GM19397 (cell line): Measurements from ENCODE around the gene IL20RB.
"Not testable (repeated sequence)": the region's sequence is repeated elsewhere in the genome, so short reads cannot be mapped to it uniquely, and the experiment has no call there.

Experiments
- ATAC-seq: cut with Tn5 transposase; IDR thresholded peaks from one replicate; pipeline ENCODE4 v1.9.1; 2021; ENCODE audit warnings: mild to moderate bottlenecking, moderate library complexity; ENCODE audit not compliant: unreplicated experiment

The IL20RB gene

GRCh38 chr3:136943436-136943835, 14.3 kb upstream of the IL20RB start:
- no peak for ATAC-seq

- ATAC-seq, result no peak
Measured at GRCh38 chr3:136946978-136947377, 10.8 kb upstream of the IL20RB start.

GRCh38 chr3:136947477-136947876, 10.3 kb upstream of the IL20RB start:
- no peak for ATAC-seq

- ATAC-seq, result no peak
Measured at GRCh38 chr3:136949146-136949545, 8.6 kb upstream of the IL20RB start.

- ATAC-seq, result no peak
Measured at GRCh38 chr3:136949708-136950107, 8.1 kb upstream of the IL20RB start.

- ATAC-seq, result no peak
Measured at GRCh38 chr3:136950623-136951022, 7.2 kb upstream of the IL20RB start.

GRCh38 chr3:136952292-136952691, 5.5 kb upstream of the IL20RB start:
- ATAC-seq, result no peak

- ATAC-seq, result no peak
Measured at GRCh38 chr3:136954251-136954650, 3.5 kb upstream of the IL20RB start.

GRCh38 chr3:136954980-136955780, 2.6 kb upstream of the IL20RB start:
- ATAC-seq, result no peak

- ATAC-seq, result no peak
Measured at GRCh38 chr3:136955813-136956212, 2.0 kb upstream of the IL20RB start.

- no peak for ATAC-seq
Measured at GRCh38 chr3:136956971-136957370, 812 bp upstream of the IL20RB start.

- ATAC-seq, result no peak
Measured at GRCh38 chr3:136958939-136959338, 1.2 kb downstream of the IL20RB start.

- ATAC-seq, result no peak
Measured at GRCh38 chr3:136959599-136959998, 1.8 kb downstream of the IL20RB start.

GRCh38 chr3:136960838-136961836, 3.4 kb downstream of the IL20RB start:
- ATAC-seq, result no peak

- no peak for ATAC-seq
Measured at GRCh38 chr3:136962927-136963326, 5.1 kb downstream of the IL20RB start.

- ATAC-seq, result not testable (repeated sequence)
Measured at GRCh38 chr3:136969539-136969938, 11.8 kb downstream of the IL20RB start.

GRCh38 chr3:136973352-136973751, 15.6 kb downstream of the IL20RB start:
- ATAC-seq, result no peak

GRCh38 chr3:136974670-136975069, 16.9 kb downstream of the IL20RB start:
- ATAC-seq, result no peak

GRCh38 chr3:136979204-136979603, 21.4 kb downstream of the IL20RB start:
- no peak for ATAC-seq

GRCh38 chr3:136979684-136980083, 21.9 kb downstream of the IL20RB start:
- no peak for ATAC-seq

GRCh38 chr3:136982033-136982432, 24.2 kb downstream of the IL20RB start:
- ATAC-seq, result no peak
